ENCODE measurements around the gene SPATC1L.
"Not testable (repeated sequence)": the region's sequence is repeated elsewhere in the genome, so short reads cannot be mapped to it uniquely, and the experiment has no call there.

The SPATC1L gene

GRCh38 chr21:46199436-46200373 lies 15.4 kb upstream of the SPATC1L start:
- no peak for DNase-seq

DNA sequence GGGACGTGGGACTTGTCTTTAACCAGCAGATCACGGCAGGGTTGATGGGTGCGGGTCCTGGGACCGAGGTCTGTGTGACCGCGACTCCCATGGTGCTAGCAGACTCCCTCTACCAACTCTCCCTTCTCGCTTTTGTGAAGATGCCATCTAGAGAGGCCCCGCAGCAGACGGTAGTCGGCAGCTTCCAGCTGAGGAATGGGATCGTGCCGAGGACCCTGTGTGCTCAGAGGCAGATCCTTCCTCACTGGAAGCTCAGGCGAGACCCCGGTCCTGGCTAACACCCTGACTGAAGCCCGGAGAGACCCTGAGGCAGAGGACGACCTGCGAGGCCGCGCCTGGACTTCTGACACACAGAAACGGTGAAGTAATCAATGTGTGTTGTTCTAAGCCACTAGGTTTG lies 12.5 kb upstream of the SPATC1L start:
- no peak for DNase-seq

GRCh38 chr21:46195595-46196195 lies 11.4 kb upstream of the SPATC1L start:
- no peak for DNase-seq

GRCh38 chr21:46194374-46195334 lies 10.4 kb upstream of the SPATC1L start:
- DNase-seq: no peak

GRCh38 chr21:46193829-46194373 lies 9.6 kb upstream of the SPATC1L start:
- DNase-seq: no peak

DNA sequence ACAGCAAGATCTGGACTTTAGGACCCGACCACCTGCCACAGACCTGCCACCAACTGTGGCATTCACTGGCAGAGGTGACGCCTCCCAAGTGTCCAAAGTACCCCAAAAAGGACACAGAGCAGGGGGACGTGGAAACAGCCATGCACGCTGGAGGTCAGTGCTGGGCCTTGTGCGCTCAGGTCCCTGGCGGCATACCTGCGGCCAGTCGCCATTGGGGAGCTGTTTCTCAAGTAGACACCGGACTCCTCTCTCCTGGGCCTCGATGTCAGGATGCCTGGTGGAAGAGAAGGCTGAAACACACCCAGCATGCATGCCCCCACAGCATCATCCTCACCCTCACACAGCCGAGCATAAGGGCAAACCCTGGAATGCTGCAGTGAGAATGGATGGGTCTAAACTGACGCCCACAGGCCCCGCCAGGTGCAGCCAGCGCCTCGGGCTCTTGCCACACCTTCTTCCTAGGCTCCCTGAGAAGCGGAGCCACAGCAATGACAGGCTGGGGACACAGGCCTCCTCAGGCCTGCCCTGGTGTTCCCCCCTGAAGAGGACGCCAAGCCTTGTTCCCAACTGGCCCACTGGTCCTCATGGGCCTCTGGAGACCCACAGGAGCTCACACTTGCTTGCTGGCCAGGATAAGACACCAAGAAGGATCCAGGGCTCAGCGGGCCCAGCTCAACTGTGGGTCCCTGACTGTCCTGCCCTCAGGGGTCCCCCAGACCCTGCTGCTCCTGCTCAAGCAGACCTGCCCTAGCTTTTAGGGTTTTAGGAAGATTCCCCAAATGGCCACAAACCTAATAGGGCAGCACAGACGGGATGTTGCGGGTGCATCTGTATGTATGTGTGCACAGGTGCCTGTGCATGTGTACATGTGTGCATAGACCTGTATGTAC lies 7.7 kb upstream of the SPATC1L start:
- DNase-seq: no peak

- peak; percentile 60 to 73 (median 62) for DNase-seq
Measured at GRCh38 chr21:46191257-46191685, 7.0 kb upstream of the SPATC1L start.

DNA sequence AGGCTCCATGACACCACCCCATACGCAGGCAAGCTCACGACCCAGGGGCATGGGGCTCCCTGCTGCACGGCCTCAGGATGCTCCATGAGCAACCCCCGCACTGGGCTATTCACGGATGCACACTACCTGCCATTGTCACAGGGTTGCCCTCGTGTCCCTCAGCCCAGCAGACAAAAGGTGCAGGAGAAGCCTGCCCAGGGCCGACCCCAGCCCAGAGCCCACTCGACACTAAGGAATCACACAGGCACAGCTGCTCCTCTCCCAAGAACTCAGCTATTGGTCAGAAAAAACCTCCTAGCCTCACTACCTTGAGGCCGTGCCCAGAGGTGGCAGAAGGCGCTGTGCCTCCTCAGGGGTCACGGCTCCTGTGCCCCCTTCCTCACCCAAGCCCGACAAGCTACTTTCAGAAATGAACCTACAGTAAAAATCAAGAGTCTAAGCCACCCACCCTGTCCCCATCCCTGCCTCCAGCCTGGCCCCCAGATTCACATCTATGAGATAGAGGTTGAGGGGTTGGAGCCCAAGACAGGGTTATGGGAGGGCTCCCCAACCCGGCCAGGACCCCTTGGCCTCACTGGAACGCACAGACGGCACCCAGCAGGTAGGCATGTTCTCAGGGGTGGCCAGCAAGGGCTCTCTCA lies 6.4 kb upstream of the SPATC1L start:
- DNase-seq: no peak

DNA sequence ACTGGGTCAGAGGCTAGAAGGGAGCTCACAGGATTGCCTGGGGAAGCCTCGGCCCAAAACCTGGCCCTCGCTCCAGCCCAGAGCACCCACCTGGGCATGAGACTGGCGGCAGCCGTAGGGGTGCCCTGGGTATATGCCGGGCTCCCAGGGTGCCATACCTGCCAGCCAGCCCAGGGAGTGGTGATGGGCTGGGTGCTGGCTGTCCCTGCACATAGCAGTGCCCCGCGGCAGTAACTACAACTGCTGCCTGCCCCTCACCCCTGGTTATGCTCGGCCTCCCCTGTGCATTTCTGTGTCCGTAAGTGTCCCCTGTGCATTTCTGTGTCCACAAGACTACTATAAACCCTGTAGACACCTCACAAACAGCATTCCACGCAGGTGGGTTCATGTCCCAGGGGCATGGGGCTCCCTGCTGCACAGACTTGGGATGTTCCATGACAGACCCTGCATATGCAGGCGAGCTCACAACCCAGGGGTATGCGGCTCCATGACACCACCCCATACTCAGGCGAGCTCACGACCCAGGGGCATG lies 5.8 kb upstream of the SPATC1L start:
- no peak for DNase-seq

DNA sequence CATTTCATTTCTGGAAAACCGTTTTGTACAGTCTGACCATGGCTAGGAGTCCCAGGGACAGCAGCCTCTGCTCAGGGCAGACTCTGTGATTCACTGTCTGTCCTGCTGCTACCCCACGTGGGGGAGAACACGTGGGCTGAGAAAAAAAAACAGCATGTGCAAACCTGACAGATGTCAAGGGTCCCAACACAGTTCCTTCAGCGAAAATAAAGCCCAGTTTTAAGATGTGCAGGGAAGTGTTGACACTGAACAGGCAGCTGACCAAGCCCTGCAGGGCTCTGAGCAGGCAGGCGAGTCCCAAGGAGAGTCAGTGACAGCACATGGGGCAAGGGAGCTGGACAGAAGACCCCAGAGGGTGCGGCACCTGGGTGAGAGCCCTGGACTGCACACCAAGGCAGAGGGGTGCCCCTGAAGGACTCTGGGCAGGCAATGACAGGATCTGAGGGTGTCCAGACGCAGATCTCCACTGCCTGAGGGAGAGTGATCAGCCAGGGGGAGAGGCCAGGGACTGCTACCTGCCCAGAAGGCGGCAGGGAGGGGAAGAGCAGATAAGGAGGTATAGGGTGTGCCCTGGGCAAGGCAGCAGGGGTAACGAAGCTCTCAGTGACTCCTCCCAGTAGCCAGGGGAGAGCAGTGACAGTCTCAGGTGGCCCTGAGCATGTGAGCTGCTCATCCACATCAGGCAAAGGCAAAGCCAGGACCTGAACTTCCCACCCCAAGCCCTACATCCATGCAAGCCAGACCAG lies 5.1 kb upstream of the SPATC1L start:
- no peak for DNase-seq

- peak; percentile 75 to 77 (median 77) for DNase-seq
Measured at GRCh38 chr21:46188226-46189212, 4.3 kb upstream of the SPATC1L start.

DNA sequence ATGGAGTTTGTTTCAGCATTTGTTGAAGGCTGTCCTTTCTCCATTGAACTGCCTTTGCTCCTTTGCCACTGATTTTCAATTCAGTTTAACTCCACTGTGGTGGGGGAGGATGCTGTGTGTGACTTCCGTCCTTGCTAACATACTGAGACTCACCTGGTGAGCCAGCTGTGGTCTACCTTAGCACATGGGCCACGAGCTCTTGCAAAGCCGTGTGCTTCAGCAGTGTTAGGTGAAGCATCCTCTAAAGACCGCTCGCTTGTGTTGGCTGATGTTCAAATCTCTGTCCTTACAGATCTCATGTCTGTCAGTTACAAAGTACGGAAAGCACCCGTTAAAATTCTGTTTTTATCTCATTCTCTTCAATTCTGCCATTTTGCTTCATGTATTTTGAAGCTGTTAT lies 3.6 kb upstream of the SPATC1L start:
- no peak for DNase-seq

- no peak for DNase-seq
Measured at GRCh38 chr21:46187261-46187660, 3.0 kb upstream of the SPATC1L start.

DNA sequence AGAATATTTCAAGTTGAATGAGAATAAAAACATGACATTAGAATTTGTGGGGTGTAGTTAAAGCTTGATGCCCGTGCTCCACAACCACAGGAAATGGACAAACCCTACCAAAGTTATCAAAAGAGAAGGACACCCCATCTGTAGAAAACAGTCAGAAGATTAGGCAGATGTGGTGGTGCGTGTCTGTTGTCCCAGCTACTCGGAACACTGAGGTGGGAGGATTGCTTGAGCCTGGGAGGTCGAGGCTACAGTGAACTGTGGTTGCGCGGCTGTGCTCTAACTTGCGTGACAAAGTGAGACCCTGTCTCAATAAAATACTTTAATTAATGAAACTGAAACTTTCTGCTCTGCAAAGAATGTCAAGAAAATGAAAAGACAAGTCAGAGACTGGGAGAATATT lies 1.5 kb upstream of the SPATC1L start:
- DNase-seq: no peak

DNA sequence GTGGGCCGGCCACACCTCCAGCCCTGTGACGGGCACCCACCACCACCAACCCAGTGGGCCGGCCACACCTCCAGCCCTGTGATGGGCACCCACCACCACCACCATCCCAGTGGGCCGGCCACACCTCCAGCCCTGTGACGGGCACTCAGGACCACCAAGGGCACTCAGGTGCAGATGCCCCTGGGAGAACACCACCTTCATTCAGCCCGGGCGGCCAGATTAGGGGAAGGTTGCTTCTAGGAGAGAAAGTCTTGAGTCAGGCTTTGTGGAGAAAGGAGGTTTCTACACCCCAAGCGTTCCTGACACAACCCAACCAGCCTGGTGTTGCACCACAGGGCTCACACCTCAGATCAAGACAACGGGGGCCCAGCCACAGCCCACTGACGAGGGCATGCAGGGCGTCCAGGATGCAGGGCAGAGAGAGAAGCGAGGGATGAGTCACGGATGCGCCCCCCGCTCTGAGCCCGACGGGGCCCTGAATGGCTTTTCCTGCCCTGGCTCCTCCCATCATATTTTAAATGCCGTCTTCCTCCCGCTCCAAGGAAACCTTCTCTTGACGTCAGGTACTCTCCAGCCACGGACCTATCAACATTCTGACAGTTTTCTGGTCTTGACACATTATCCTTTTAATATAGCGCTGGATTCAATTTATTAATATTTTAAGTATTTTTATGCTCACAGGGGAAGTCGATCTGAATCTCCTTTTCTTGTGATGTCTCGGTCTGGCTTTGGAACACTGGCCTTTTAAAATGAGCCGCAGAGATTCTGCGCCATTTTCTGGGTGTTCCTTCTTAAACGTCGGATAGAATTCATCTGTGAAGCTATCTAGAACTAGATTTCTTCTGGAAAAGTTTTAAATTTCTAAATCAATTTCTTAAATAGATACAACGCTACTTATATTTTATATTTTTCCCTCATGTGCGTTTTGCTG lies 631 bp upstream of the SPATC1L start:
- DNase-seq: peak; percentile 59 to 68 (median 64)

DNA sequence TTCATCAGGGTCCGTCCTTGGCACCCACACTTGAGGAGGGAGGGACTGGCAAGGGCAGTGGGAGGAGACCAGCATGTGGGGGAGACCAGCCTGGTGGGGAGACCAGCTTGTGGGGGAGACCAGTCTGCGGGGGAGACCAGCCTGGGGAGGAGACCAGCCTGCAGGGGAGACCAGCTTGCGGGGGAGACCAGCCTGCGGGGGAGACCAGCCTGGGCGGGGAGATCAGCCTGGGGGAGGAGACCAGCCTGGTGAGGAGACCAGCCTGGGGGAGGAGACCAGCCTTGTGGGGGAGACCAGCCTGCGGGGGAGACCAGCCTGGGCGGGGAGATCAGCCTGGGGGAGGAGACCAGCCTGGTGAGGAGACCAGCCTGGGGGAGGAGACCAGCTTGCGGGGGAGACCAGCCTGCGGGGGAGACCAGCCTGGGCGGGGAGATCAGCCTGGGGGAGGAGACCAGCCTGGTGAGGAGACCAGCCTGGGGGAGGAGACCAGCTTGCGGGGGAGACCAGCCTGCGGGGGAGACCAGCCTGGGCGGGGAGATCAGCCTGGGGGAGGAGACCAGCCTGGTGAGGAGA lies 836 bp downstream of the SPATC1L start:
- DNase-seq: not testable (repeated sequence)
